GM19043 (cell line): ENCODE measurements around the gene PHPT1.
"Not testable (repeated sequence)": the region's sequence is repeated elsewhere in the genome, so short reads cannot be mapped to it uniquely, and the experiment has no call there.

Experiments used
- ATAC-seq: cut with Tn5 transposase; IDR thresholded peaks from one replicate; pipeline ENCODE4 v1.9.1; 2021; ENCODE audit warnings: low read depth; ENCODE audit not compliant: unreplicated experiment

Gene PHPT1

GRCh38 chr9:136881691-136882108 lies 32.5 kb downstream of the PHPT1 start:
- ATAC-seq: no peak

GRCh38 chr9:136882109-136882946 lies 33.1 kb downstream of the PHPT1 start:
- ATAC-seq: no peak

- ATAC-seq: not testable (repeated sequence)
Measured at GRCh38 chr9:136882947-136883283, 33.7 kb downstream of the PHPT1 start.

- not testable (repeated sequence) for ATAC-seq
Measured at GRCh38 chr9:136883670-136884069, 34.5 kb downstream of the PHPT1 start.

- ATAC-seq: peak; percentile 83
Measured at GRCh38 chr9:136885950-136886578, 36.9 kb downstream of the PHPT1 start, which contains the start of gene TRAF2. Gene TRAF2, plus strand, starts transcription at chr9:136886516. Its CDS starts 12,225 bp downstream, at chr9:136898741.

- no peak for ATAC-seq
Measured at GRCh38 chr9:136886610-136887597, 37.7 kb downstream of the PHPT1 start.

GRCh38 chr9:136888454-136888853 lies 39.2 kb downstream of the PHPT1 start:
- no peak for ATAC-seq

- no peak for ATAC-seq
Measured at GRCh38 chr9:136889858-136890257, 40.6 kb downstream of the PHPT1 start.

- no peak for ATAC-seq
Measured at GRCh38 chr9:136890661-136891060, 41.5 kb downstream of the PHPT1 start.

- ATAC-seq: no peak
Measured at GRCh38 chr9:136896027-136896426, 46.8 kb downstream of the PHPT1 start.

- no peak for ATAC-seq
Measured at GRCh38 chr9:136898483-136899100, 49.4 kb downstream of the PHPT1 start.

- ATAC-seq: no peak
Measured at GRCh38 chr9:136899196-136899595, 50.0 kb downstream of the PHPT1 start.

GRCh38 chr9:136900556-136900955 lies 51.3 kb downstream of the PHPT1 start:
- ATAC-seq: no peak
